Activated T-cell treated with anti-CD3 and anti-CD28 coated beads, Interleukin-2, amount 50 U/mL, for 1 hour (primary cell): ENCODE data around the gene WDPCP.
"Not testable (repeated sequence)": the region's sequence is repeated elsewhere in the genome, so short reads cannot be mapped to it uniquely, and the experiment has no call there.

Source experiments
- DNase-seq: peaks from one replicate; pipeline ENCODE4 v3.0.0-alpha.2; 2020

WDPCP gene

GRCh38 chr2:63537306-63537705, 51.0 kb downstream of the WDPCP start:
- no peak for DNase-seq

- no peak for DNase-seq
These were observed 57.5 kb downstream of the WDPCP start for GRCh38 chr2:63530704-63531279.

- no peak for DNase-seq
These were observed 62.4 kb downstream of the WDPCP start for GRCh38 chr2:63525905-63526304.

GRCh38 chr2:63522950-63523349, 65.3 kb downstream of the WDPCP start:
- DNase-seq = no peak

- DNase-seq = no peak
These were observed 67.5 kb downstream of the WDPCP start for GRCh38 chr2:63520793-63521192.

GRCh38 chr2:63514781-63515180, 73.5 kb downstream of the WDPCP start:
- DNase-seq = no peak

GRCh38 chr2:63514237-63514716, 74.0 kb downstream of the WDPCP start:
- DNase-seq = no peak

- DNase-seq = no peak
These were observed 82.0 kb downstream of the WDPCP start for GRCh38 chr2:63506320-63506719.

- DNase-seq = no peak
These were observed 84.5 kb downstream of the WDPCP start for GRCh38 chr2:63503818-63504217.

GRCh38 chr2:63500398-63500797, 87.9 kb downstream of the WDPCP start:
- no peak for DNase-seq

GRCh38 chr2:63497576-63497975, 90.7 kb downstream of the WDPCP start:
- no peak for DNase-seq

- DNase-seq = no peak
These were observed 93.3 kb downstream of the WDPCP start for GRCh38 chr2:63494968-63495367.

- no peak for DNase-seq
These were observed 94.2 kb downstream of the WDPCP start for GRCh38 chr2:63494100-63494499.

GRCh38 chr2:63488118-63488713, 100.1 kb downstream of the WDPCP start:
- DNase-seq = no peak

- no peak for DNase-seq
These were observed 101.4 kb downstream of the WDPCP start for GRCh38 chr2:63486861-63487290.

- no peak for DNase-seq
These were observed 103.4 kb downstream of the WDPCP start for GRCh38 chr2:63484901-63485300.

- DNase-seq = no peak
These were observed 103.8 kb downstream of the WDPCP start for GRCh38 chr2:63484481-63484880.

GRCh38 chr2:63477686-63478085, 110.6 kb downstream of the WDPCP start:
- DNase-seq = no peak

- DNase-seq = not testable (repeated sequence)
These were observed 119.0 kb downstream of the WDPCP start for GRCh38 chr2:63469313-63469712.

- no peak for DNase-seq
These were observed 122.6 kb downstream of the WDPCP start for GRCh38 chr2:63465633-63466032.

GRCh38 chr2:63463142-63463541, 125.1 kb downstream of the WDPCP start:
- no peak for DNase-seq

- DNase-seq = no peak
These were observed 141.6 kb downstream of the WDPCP start for GRCh38 chr2:63446658-63447057.

- no peak for DNase-seq
These were observed 143.6 kb downstream of the WDPCP start for GRCh38 chr2:63444565-63445288.

GRCh38 chr2:63440612-63441011, 147.7 kb downstream of the WDPCP start:
- DNase-seq = no peak
